HS-27A (cell line): ENCODE data around the gene SRSF7.
A peak's percentile ranks its signal among the peaks of the same experiment; 100 is the strongest.
"Not testable (repeated sequence)": the region's sequence is repeated elsewhere in the genome, so short reads cannot be mapped to it uniquely, and the experiment has no call there.

Experiments used
- DNase-seq: peaks from one replicate; pipeline ENCODE4 v3.0.0-alpha.2; 2012; ENCODE audit warnings: low read depth, missing footprints

The SRSF7 gene

DNA sequence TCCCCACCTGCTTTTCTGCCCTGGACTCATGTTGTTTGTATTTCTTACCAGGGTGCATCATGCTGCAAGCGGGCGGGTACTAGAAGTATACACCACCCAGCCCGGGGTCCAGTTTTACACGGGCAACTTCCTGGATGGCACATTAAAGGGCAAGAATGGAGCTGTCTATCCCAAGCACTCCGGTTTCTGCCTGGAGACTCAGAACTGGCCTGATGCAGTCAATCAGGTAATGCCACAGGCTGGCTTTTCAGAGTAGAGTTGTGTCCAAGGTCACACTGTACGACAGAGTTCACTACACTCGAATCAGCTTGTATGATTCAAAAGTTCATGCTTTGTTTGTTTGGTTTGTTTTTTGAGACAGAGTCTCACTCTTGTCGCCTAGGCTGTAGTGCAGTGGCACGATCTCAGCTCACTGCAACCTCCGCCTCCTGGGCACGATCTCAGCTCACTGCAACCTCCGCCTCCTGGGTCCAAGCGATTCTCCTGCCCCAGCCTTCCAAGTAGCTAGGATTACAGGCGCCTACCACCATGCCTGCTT lies 19.4 kb downstream of the SRSF7 start:
- no peak for DNase-seq

- no peak for DNase-seq
Measured at GRCh38 chr2:38731090-38731489, 20.1 kb downstream of the SRSF7 start.

- DNase-seq = no peak
Measured at GRCh38 chr2:38728694-38729093, 22.5 kb downstream of the SRSF7 start.

DNA sequence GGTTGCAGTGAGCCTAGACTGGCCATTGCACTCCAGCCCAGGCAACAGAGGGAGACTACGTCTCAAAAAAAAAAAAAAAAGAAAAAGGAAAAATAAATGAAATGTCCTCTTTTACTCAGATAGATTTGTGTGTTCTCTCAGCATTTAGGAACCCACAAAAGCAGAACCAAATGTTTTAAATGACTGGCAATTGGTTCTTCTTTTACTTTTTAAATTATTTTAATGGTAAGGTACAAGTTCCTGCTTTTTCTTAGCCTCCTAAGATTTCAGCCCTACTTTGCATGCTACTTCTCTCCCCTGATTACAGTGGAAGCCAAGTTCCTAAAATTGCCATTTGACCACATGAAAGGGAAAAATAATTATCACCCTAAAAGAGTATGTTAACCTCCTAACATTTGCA lies 23.5 kb downstream of the SRSF7 start:
- no peak for DNase-seq

DNA sequence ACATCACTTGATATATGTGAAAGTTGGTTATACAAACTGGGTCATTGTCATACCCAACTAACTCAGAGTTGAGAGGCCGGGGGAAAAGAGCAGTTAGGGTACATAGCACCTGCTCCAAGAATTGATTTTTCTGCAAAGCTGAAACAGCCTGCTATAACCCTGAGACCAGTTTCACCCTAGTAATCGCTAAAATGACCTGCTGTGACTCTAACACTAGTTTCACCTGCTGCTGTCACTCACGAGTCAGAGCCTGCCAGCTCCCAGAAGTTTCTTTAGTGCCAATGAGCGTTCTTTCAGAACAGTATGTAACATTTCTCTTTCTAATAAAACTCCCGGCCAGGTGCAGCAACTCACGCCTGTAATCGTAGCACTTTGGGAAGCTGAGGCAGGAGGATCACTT lies 28.0 kb downstream of the SRSF7 start:
- no peak for DNase-seq

DNA sequence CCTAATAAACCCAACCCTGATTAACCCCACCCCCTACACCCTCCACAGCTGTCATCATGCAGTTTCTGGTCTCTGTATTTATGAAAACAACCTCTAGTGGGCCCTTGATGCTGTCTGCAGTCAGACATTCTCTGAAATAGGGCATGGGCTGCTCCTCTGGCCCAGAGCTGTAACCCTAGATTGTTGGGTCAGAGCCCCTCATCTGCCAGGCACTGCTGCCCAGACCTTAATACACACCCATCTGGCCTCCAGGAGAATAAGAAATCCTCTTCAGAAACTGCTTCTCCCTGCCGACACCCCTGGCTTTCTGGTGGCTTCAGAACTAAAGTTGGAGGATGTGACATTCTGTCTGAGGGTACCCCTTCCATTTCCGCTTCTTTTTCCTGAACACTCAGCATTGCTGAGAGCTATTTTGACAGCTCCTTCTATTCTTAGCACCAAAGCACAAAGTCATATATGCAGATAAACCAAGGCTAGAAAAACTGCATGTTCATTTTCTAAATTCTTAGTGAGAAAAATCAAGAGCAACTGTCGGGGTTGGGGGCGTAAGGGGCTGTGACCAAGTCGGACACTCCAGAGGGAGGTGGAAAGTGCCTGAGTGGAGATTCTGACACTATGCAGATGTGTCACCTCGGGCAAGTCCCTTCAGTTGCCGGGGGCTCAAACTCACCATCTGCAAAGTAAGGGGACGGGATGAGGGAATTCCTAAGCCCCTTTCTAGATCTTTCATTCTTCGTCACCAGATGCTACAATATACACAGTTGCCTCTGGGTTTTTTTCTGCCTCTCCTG lies 28.7 kb downstream of the SRSF7 start:
- DNase-seq = no peak

GRCh38 chr2:38720613-38721241 lies 30.4 kb downstream of the SRSF7 start:
- peak; percentile 68 for DNase-seq

DNA sequence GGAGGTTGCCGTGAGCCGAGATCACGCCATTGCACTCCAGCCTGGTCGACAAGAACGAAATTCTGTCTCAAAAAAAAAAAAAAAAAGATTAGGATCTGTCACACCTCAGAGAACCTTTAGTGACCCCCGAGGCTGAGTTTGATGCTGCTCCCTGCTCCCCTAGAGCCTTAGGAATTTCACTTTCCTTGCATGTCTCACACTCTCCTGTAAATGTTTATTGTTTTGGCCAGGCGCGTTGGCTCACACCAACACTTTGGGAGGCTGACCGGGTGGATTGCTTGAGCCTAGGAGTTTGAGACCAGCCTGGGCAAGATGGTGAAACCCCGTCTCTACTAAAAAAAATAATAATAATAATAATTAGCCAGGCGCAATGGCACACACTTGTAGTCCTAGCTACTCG lies 31.5 kb downstream of the SRSF7 start:
- no peak for DNase-seq

- DNase-seq = no peak
Measured at GRCh38 chr2:38718601-38719000, 32.6 kb downstream of the SRSF7 start.

DNA sequence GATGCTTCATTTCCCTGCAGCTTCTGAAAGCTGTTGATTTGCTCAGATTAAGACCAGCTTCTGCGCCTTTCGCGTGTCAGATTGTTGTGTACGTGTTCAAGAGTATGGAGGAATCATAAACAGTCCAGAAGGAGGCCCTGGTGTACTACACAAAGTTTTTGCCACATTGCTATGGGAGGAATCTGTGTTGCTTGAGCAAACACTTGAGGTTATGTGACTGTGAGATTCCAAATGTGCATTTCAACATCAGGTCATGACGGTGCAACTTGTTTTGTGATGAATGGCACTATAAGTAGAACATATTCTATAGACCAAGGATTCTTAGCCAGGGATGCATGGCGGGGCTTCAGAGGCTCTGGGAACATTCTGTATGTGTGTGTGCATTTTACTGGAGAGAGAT lies 35.0 kb downstream of the SRSF7 start:
- DNase-seq = no peak

- not testable (repeated sequence) for DNase-seq
Measured at GRCh38 chr2:38714941-38715340, 36.2 kb downstream of the SRSF7 start.

DNA sequence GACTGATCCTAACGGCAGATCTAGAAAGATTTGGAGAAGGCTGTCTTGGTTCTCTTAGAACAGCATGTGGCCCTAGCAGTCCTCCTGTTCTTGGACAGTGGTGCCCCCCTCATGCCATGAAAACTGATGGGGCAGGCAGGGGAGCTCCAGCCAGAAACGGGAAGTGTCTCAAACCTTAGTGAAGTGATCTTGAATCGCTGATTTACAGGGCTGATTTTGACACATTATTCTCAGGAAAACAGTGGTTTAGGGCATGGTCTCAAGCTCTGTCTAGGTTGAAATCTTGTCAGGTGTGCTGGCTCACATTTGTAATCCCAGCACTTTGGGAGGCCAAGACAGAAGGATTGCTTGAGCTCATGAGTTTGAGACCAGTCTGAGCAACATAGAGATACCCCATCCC lies 37.8 kb downstream of the SRSF7 start:
- no peak for DNase-seq

- DNase-seq = no peak
Measured at GRCh38 chr2:38712871-38713270, 38.3 kb downstream of the SRSF7 start.

- DNase-seq = no peak
Measured at GRCh38 chr2:38712413-38712812, 38.7 kb downstream of the SRSF7 start.

DNA sequence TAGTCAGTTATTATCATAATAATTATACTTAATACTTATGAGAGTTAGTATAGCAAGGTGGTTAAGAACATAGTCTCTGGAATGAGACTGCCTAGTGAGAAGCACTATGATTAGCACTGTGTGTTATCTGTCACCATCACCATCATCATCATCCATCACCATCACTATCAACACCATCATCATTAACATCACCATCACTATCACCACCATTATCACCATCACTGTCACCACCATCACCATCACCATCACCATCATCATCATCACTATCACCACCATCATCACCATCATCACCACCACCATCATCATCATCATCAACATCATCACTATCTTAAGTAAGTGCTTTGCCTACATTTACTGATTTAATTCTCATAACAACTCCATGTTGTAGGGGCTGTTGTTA lies 39.6 kb downstream of the SRSF7 start:
- DNase-seq = no peak

DNA sequence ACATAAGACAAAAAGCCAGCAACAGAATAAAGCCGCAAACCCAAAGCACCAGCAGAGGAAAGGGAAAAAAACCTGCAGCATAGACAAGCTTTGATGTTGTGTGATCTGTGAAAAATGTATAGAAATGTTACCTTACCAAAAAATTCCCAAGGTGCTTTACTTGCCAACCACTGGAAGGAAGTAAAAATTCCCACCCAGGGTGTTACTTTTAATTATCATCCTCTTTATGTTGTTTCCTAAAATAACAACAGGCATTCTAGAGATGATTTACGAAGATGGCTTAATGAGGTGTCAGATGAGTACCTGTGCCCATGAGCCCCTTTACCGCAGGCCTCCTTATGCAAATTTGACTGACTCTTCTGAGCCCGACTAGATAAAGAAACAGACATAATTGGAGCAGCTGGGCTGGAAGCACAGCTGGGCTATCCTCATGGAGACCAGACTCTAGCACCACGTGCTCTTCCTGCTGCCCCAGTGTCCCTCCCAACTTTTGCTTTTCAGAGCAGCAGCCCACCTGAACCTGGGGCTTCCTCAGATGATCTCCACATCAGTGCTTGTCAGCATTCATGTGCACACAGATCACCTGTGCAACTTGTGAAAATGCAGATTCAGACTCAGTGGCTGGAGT lies 41.5 kb downstream of the SRSF7 start:
- no peak for DNase-seq

DNA sequence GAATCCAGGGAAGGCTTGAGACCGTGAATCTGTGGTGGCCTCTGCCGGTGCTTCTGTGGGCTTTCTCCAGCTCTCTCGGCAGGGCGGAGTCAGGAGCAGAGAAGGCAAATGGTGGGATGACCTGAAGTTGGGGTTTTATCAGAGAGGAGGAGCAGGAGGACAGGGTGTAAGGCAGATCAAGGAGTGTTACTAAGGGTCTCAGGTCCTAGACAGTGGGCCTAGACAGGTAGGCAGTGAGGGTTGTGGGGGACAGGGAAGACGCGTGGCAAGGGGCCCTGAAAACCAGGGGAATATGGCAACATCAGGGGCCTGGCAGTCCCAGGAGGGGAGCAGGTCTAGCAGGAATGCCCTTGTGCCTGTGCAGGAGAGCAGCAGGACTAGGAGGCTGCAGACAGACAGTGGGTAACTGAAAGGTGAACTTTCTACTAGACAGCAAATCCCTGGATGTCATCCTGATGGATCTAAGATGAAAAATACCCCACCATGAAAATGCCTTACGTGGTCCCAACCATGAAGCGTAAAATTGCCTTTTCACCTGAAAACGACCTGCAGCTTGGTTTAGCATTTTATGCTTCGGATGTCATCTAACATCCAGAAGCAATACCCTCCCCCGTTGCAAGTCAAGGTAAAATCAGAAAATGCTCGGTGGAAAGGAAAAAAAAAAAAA lies 42.1 kb downstream of the SRSF7 start:
- no peak for DNase-seq

DNA sequence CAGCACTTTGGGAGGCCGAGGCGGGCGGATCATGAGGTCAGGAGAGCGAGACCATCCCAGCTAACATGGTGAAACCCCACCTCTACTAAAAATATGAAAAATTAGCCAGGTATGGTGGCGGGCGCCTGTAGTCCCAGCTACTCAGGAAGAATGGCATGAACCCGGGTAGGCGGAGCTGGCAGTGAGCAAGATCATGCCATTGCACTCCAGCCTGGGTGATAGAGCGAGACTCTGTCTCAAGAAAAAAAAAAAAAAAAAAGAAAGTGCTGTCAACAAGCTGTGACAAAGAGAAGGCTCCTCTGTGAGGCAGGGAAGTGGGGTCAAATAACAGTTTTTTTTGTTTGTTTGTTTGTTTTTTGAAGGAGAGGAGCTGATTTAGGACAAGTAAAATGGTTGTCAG lies 42.7 kb downstream of the SRSF7 start:
- DNase-seq = not testable (repeated sequence)

DNA sequence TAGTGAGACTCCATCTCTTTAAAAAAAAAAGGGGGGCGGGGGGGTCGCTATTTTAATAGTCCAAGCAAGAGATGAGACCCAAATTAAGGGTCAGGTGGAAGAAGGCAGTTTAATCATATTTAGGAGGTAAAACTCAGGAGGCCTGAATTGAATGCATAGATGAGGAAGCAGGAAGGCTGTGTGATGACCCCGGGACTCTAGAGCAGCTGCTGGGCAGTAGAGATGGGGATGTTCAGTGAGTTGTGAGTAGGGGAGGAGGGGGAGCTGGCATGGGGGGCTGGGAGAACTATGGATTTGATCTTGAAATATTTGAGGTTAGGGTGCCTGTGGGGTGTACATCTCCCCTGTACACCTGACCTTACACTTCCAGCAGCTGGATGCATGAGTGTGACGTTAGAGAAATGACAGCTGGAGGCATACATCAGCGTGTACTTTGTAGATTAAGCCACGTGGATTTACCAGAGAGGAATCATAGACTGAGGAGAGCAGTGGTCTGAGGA lies 44.3 kb downstream of the SRSF7 start:
- no peak for DNase-seq

DNA sequence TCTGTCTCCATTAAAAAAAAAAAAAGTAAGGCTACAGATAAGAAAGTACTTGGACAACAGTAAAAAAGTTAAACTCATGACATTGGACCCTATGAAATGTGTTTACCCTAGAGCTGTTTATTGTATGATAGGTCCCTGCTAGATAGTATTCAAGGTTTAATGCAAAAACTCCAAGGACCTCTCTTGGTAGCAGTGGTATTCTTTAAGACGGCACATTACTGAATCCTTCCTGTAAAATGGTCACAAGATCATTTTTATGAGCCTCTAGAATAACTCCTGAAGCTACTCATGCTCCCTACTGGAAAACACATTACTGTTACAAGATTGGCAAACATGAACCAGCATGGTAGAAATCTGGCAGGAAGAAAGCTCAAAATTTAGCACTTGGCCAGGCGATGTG lies 46.5 kb downstream of the SRSF7 start:
- no peak for DNase-seq

DNA sequence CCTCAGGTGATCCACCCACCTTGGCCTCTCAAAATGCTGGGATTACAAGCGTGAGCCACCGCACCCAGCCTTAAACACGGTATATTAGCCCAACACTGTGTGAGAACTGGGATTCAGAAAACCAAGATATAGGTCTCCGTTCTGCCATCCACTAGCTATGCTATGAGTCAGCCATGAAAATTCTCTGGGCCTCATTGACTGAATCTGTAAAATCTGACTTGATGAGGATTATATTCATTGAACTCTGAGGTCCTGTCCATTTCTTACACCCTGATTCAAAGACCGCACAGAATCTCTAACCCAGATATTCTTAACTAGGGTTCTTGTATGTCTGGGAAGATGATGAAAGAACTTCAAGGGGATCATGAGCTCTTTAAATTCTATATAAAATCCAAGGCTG lies 47.8 kb downstream of the SRSF7 start:
- not testable (repeated sequence) for DNase-seq

GRCh38 chr2:38702413-38702812 lies 48.7 kb downstream of the SRSF7 start:
- DNase-seq = peak; percentile 72
